Measurements from ENCODE around the gene WDFY4.

WDFY4 gene

DNA sequence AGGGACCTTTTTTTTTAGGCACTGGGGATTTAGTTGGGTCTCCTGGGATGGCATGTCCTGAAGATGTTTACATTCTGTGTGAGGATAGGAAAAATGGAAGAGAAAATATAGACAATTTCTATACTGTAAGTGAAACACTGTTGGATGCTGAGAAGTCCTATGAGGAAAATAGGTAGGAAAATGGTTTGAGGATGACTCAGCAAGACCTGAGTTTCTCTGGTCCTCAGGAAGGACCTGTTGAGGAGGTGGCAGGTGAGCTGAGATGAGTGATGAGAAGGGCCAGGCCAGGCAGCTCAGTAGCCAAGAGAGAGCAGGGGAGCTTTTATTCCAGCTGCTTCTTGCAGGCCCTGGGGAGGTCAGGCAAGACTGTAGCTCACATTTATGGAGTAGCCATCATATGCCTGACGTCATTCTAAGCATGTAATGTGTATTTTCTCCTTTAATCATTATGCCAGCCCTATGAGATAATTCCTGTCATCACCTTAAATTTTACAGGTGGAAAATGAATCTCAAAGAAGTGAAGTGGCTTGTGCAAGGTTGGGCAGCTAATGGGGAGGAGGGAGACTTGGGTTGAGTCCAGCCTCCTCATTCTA is 274.0 kb downstream of the WDFY4 start:
- no peak for DNase-seq

DNA sequence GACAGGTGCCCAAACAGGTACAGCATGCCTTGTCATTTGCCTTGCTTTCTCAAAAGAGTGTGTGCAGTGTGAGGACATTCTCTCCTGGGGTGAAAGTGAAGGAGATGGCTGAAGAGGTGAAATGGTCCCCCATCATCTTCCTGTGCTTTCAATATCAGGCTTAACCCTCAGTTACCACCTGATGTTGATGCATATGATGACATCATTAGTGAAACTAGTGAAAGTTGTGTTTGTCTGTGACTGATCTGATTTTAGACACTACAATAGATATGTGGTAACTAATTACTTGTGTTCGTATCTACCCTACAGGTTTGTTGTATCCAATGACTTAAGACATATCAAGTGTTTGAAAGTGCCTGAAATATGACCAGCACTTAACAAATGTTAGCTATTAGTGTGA is 279.4 kb downstream of the WDFY4 start:
- DNase-seq, result no peak

DNA sequence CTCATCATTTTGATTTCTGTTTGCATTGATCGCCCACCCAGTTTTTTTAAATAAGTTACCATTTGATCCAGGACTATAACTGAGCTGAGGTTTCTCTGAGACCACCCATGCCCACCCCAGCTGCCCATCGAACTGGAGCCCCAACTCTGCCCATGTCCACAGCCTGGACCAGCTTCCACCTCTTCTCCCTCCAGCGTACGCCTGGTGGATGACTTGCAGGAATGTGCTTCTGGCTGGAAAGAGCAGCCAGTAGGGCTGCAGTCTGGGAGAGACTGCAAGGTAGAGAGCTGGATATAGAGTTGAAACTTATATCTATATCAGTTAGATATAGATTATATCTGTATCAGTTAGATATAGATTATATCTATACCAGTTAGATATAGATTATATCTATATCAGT is 280.8 kb downstream of the WDFY4 start:
- no peak for DNase-seq

DNA sequence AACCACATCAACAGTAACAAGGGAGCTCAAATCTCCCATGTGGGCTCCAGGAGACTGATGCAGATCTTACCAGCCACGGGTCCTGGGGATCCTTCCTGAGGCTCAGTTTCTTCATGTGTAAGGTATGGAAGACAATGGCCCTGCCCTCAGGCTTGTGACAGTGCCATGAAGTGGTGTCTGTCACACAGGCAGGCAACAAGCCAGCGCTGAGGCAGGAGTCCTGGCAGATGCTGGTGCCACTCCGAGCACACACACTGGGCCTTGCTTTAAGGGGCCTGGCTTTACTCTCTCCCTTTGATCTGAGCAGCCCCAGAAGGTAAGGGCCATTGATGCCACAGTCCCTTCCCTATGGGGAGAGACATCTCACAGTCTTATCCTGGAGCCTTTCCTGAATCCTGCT is 283.4 kb downstream of the WDFY4 start:
- DNase-seq, result no peak

DNA sequence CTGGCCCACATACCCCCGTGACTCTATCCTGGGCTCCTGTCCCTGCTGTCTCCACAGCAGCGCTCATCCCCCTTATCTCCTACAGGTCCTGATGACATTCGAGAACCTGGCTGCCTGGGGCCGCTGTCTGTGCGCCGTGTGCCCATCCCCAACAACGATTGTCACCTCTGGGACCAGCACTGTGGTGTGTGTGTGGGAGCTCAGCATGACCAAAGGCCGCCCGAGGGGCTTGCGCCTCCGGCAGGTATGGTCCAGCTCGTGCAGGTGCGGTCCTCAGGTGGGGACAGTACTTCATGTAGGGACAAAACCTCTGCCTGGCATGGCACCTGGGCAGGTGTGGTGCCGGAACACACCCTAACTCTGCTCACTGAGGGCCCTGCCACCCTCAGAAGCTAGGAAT is 285.4 kb downstream of the WDFY4 start:
- DNase-seq, result no peak

DNA sequence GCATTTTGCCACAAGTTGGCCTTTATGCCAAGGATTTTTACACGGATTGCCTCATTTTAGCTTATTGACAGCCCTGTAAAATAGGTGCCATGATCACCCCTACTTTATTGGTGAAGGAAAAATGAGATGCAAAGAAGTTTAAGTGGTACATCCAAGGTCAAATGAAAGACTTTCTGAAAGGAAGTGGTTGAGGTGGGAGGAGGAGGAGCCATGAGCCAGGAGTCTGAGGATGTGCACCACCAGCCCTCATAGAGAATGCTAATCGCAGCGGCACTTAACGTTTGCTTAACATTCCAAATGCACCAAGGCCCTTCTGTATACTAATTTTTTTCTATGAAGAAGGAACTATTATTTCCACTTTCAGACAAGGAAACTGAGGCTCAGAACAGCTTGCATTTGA is 286.0 kb downstream of the WDFY4 start:
- no peak for DNase-seq

DNA sequence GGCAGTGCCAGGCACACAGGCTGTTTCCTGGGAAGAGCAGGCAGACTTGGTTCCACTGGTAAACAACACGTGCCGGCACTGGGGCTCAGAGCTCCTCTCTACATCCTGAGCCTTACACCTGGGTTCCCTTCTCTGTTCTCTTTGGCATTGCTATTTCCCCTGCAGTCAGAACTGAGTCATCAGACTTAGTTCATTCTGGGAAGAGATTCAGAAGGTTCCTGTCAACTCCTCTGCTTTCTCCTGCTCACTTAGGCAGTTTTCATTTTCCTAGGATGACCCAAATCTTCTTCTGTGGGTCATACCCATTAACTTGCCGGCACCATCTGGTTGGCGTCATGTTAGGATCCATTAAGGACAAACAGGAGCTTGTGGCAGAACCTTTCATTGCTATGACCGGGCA is 288.4 kb downstream of the WDFY4 start:
- no peak for DNase-seq

DNA sequence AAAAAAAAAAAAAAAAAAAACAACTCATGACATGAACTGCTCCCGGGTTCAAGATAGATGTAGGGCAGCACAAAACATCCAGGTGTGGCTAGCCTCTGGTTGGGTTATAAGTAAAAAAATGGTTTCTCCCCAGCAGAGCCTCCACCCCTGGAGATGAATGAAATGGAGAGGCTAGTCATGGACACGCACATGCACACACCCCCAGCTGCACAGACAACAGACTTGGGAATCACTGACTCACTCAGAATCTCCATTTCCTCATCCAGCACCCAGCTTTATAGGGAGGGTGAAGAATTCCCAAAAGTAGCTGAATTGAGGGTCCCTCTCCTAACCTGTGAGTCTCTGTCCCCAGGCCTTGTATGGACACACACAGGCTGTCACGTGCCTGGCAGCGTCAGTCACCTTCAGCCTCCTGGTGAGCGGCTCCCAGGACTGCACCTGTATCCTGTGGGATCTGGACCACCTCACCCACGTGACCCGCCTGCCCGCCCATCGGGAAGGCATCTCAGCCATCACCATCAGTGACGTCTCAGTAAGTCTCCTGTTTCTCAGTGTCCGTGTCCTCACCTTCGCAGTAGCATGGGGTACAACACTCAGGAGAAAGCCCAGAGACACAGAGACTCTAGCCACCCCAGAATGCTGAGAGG is 290.0 kb downstream of the WDFY4 start:
- DNase-seq, result no peak

DNA sequence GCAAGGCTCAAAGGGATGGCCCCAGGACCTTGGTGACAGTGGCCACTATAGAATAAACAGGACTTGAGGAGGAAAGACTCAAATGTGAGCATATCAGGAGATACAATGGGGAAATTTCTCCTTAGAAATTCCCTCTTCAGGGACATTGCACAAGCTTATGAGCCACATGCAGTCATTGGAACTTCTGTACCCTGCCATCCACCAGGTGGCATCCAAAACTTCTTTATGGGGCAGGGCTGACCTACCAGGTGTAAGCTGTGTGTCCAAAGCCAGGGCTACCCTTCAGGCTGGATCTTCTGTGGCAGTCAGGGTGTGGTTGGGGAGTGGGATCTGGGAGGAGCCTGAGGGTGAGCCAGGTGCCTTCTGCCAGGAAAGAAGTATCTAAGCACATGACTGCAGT is 291.5 kb downstream of the WDFY4 start:
- DNase-seq, result no peak

DNA sequence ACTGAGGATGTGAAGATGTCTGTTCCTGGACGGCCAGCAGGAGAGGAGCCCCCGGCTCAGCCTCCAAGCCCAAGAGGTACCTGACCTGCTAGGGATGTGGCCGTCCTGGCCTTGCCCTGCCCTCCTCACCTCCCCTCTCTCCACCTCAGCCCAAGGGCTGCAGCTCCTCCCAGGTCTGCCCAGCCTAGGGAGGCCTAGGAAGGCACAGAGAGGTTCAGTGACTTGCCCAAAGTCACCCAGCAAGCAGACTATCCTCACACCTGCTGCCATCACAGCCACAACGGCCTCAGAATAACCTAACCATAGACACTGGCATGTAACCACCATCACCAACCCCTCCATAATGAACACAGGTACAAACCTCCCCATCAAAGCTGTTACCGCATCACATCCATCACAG is 293.6 kb downstream of the WDFY4 start:
- no peak for DNase-seq

DNA sequence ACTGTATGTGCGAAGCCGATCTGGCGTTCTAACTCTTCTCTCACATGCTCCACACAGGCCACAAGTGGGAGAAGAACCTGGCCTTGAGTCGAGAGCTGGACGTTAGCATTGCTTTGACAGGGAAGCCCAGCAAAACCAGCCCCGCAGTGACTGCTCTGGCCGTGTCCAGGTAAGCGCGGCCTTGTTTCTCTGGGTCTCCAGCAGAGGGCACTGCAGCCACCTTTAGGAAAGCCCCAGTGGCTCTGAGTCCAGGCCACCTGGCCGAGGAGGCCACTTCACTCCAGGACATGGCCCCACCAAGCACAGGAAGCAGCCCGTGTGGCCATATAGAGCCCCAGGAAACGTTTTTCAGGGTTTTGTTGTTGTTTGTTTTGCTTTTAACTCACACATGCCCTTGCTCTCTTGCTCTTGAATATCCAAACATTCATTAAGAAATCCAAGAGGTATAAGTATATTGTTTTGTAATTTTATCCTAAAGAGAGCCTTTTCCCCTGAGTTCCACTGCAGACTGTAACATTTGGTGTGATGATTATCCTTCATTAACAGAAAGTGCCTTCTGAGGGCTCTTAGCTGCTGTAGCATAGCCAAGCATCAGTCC is 296.7 kb downstream of the WDFY4 start:
- peak; percentile 23 for DNase-seq

DNA sequence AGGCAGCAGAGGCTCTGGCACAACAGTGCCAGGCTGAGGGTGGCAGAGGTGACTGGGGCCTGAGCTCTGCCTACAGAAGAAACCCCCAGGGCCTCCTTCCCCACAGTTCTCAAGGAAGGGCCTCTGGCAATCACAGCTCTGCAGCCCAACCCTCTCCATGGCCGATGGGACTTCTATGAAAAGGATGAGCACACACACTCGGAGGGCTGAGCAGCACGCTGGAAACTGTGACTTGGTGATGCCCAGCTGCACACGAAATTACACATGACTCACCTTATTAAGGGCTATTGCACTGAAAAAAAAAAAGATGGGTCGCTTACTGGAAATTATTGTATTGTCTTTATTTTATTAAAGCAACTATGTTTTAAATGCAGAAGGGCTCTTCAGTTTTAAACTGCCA is 297.9 kb downstream of the WDFY4 start:
- DNase-seq, result no peak

DNA sequence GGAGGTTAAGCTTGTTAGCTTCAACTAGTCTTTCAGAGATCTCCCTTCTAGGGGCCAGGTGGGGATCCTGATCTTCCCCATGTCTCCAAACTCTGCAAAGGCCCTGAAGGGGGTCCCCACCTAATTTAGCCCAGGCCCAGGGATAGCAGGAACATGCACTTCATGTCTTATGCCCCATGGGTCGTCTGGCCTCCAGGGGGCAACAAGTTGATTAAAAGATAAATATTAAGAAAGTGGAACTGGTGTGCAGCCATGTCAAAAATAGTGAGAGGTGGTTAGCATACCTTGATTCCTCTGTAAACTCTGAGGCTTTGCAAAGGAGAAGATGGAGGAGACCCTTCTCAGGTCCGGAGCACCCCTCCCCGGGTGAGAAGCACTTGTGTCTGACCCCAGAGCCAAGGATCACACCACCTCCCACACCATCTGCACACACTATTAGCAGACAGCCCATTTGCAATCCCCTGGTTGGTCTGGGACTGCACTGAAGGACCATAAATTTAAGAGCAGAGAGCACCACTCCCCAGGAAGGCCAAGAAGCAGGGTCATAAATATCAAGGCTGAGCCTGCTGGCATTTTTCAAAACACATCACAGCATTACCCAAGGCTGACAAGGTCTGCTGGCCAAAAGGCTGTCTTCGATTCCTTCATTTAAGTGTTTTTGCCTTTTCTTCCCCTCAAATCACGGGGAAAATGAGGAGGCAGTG is 299.1 kb downstream of the WDFY4 start:
- no peak for DNase-seq

DNA sequence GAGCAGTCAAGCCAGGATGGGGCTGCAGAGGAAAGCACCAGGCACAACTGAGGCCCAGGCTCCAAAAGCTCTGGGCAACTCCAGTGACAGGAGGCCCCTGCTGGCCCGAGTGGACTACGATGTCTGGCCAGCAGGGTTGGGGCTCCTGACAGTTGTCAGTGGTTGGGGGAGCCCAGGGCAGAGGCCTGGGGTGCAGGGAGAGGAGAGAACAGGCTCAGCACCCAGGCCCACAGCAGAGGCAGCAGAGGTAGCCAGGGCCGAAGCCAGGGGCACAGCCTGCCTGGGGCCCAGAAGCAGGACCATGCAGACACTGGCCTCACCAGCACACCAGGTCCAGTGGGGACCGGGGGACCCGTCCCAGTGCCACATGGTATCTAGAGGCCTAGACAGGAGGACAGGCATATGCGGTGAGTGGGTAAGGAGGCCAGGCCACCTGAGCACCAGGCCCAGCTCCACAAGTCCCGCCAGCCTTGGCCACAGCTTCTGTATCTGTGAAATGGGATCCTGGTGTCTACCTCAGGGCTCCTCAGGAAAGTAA is 301.0 kb downstream of the WDFY4 start:
- no peak for DNase-seq

DNA sequence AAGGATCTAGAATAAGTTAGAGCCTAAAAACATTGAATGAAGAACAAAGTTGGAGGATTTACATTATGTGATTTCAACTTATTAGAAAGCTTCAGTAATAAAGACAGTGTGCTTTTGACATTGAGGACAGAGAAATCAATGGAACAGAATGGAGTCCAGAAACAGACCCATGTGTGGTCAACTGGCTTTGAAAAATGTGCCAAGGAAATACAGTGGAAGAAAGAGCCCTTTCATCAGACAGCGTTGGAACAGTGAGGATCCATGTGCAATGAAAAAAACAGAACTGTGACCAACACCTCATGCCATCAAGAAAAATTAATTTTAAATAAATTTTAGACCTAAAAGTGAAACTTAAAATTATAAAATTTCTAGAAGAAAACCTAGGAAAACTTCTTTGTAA is 305.6 kb downstream of the WDFY4 start:
- no peak for DNase-seq

DNA sequence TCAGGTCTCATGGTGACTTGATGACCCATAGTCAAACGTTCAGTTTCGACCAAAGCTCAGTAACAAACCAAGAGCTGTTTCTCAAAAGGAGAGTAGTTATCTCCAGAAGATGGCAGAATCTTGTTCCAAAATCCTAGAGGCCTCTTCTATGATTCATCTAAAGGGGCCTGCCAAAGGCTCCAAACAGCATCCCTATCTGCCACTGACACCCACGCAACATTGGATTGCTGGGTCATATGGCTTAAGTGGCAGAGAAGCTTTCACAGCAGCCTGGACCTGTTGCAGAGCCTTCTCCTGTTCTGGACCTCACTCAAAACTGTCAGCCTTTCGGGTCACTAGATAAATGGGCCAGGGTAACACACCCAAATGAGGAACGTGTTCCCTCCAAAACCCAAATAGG is 309.0 kb downstream of the WDFY4 start:
- DNase-seq, result no peak

DNA sequence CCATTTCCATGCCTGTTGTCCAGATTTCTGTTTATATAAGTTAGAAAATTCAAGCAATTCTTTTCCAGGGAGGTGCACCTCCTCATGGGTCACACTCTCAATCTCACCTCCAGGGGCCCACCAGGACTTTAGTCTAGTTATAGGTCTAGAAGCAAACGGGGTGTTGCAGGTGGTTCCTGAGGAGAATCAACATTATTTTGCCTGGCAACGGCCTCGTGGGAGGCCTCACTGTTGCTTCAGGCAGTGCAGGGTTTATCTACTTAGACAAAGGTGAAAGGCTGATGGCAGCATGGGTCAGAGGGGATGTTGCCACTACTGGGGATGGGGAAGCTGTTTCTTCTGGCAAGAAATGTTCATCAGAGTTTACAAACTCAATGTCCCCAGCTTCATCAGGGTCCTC is 311.7 kb downstream of the WDFY4 start:
- no peak for DNase-seq

DNA sequence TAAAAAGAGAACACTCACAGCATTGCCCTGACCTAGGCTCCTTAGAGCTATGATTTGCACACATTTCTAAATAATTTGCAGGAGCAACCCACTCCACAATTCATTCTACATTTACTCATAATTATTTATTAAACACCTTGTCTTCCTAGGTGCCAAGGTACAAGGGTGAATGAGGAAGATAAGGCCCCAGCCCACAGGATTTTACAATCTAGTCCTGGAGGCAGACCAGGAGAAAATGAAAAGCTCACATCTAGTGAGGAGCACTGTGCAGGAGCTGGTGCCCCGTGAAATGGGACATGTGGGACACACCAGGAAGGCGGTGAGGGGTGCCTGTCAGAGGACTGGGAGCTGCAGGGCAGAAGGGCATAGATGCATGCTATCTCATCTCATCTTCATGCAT is 314.7 kb downstream of the WDFY4 start:
- DNase-seq, result no peak

DNA sequence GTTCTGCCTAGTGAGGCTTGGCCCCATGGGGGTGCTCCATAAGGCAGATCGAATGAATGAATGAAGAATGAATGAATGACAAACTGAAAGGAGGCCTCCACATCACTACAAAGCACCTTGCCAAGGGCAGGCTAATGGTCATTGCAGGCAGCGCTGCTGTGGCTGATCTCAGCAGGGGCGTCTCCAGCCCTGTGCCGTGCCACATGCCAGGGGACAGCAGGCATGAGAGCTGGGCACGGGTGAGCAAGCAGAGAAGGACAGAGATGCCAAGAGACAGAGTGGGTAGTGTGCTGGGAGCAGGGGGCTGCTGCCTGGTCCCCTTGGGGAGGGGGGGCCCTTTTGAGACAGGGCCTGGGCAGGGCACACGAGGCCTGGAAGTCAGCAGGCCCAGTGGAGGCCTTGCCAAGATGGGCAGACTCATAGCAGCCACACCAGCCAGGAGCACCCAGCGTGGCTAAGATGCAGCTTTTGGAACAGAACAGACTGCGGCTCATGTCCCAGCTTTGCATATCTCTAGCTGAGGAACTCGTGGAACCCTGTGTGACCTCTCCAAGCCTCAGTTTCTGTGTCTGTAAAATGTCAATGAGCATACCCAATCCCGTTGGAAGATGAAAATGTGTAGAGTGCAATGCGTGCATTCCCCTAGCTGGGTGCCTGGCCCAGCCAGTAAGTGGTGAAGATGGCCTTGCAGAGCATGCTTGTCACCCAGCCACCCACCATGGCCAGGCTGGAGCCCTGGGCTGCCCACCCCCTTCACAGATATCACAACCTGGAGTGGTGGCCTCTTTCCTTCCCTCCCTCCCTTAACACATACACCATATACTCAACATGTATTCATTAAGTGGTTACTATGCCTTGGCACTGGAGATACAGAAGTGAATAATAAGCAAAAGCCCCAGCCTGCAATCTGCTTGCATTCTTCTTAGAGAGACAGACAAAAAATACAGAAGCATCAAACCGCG is 316.0 kb downstream of the WDFY4 start:
- no peak for DNase-seq

DNA sequence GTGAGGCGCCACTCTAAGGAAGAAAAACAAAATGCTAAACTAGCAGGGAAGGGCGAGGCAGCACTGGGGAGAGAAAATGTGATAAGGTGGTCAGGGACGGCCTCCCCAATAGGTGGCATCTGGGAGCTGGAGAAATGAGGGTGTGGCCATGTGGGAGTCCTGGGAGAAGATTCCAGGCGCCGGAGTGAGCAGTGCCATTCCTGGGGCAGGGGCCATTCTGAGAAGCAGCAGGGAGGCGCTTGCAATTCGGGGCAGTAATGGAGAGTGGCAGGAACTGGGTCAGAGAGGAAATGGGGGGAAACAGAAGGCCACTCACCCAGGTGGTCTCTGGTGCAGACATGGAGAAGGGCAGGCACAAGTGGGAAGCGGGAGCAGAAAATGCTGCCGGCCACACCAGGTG is 316.7 kb downstream of the WDFY4 start:
- DNase-seq, result no peak

DNA sequence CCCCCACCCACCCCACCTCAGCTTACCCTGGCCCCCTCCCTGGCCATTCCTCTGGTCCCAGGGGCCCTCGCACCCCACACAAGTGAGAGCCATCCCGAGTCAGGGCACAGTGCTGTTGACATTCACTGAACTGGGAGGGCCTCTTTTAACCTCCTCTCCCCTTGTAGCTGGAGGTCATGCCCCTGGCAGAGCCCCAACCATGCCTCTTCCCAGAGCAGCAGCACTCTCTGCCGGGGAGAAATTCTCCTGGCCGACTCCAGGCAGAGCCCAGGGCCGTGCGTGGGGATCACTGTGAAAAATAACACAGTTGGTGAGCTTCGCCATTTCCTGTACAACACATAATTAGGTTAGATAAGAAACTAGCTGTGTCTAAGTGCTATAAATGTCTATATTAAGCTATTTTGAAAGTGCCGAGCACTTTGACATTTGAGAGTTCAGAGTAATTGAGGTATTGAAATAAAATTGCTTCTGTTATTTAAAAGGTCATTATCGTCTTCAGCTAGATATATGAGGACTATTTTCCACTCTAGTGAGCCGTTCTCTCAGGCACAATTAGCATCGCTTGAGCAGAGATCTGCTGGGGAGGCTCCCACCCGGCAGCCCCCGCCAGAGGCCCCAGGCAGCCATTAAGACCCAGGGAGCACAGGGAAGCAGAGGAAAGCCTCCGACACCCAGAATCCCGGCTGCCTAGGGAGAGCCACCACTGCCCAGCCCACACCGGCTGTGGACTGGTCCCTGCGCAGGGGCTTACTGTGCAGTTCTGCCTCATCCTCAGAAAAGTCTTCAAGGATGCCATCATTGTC is 317.4 kb downstream of the WDFY4 start:
- no peak for DNase-seq

DNA sequence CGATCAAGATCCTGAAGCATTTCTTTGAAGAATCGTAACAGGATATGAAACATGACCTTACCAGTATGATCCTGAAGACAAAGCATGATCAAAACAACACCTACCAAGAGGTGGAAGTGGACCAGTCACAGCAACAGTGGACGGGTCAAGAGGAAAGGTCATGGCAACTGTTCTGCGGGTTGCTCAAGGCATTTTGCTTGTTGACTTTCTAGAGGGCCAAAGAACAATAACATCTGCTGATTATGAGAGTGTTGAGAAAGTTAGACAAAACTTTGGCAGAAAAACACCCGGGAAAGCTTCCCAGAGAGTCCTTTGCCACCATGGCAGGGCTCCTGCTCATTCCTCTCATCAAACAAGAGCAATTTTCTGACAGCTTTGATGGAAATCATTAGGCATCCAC is 320.6 kb downstream of the WDFY4 start:
- no peak for DNase-seq

Data from NCI-H510A (cell line).